HG03066 (cell line): ENCODE results near the gene DNAH1.

Experiments used
- ATAC-seq: cut with Tn5 transposase; IDR thresholded peaks from one replicate; pipeline ENCODE4 v1.9.1; 2021; ENCODE audit warnings: low read depth; ENCODE audit not compliant: unreplicated experiment

Gene DNAH1

DNA sequence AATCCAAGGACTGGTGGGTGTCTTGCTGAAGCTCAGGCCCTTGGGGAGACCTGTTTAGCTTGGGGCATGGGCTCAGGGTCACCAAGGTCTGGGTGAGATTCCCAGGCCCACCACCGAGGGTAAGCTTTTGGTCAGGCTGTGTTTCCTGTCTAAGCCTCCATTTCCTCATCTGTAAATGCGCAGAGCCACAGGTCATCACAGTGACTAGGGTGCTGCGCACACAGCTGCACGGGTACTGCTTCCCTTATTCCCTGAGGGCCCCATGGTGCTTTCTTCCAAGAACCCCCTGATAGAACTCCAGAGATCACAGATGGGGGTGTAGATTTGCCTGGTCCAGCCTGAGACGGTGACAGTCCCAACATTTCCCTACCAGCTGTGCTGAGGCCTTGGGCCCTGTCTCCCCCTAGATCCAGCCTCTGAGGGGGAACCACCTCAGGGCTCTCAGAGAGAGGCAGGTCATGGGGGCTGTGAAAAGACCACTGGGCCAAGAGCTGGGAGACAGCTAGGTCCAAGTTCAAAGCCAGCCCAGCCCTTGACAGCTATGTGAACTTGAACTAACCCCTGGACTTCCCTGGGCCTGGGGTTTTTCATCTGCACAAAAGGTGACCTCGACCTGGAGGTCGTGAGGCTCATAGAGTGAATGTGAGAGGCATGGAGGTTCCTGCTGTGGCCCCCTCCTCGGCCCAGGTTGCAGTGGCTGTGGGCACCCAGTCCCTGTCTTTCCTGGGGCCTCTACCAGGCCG lies 68.1 kb downstream of the DNAH1 start:
- ATAC-seq: no peak

DNA sequence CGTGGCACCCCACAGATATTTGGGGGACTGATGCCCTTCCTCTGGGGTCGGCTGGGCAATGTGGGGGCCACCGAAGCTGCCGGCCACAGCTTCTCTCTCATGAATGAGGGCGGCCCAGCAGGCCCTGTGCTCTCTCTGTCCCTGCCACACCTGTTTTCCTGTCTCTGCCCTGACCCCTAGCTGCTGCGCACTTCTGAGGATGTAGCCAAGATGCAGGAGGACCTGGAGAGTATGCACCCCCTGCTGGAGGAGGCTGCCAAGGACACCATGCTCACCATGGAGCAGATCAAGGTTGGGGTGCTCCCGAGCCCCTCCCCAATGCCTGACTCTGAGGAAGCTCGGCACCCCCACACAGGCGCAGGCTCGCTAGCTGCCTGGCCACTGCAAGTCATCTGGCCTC lies 69.0 kb downstream of the DNAH1 start:
- no peak for ATAC-seq

DNA sequence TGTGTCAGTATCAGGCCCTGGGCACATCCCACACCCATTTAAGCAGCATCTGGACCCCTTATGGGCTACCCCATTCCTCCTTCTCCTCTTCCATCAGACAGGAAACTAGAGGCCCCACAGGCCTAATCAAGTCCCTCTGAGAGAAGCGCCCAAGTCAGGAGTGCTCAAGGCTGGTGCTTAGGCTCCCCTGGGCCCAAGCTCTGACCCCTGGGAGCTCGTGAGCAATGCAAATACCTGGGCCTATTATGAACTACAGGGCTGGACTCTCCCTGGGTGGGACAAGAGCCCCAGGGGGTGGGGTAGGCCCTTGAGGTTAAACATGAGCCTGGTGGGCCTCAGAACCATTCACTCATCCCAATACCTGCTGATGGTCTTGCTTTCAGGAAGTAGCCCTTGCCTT lies 71.4 kb downstream of the DNAH1 start:
- ATAC-seq: no peak

DNA sequence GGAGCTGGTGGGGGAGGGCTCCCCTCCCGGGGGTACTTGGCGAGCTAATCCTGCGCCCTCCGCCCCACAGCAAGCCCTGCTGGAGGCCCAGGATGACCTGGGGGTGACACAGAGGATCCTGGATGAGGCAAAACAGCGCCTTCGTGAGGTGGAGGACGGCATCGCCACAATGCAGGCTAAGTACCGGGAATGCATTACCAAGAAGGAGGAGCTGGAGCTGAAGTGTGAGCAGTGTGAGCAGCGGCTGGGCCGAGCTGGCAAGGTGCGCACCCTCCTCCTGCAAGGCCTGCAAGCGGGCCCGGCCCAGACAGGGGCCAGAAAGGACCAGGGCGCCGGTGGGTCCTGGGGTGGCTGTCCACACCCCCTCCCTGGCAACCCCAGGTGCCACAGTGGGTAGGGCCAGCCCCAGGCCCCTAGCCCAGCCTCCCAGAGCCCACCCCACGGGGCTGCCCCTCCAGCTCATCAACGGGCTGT lies 72.3 kb downstream of the DNAH1 start:
- ATAC-seq: no peak

DNA sequence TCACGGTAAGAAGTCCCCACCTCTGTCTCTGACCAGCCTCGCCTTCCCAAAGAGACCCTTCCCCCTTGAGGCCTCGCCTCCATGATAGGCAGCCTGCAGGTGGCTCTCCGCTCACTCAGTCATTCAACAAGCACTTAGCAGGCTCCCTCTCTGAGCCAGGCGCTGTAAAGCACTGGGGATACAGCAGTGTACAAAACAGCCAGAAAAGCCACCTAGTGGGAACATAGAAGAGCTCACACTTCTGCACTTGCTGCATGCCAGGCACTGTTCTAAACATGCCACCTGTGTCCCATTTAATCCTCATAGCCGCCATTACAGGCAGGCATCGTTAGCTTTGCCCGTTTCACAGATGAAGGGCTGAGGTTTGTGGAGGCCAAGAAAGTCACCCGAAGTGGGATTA lies 72.8 kb downstream of the DNAH1 start:
- no peak for ATAC-seq

DNA sequence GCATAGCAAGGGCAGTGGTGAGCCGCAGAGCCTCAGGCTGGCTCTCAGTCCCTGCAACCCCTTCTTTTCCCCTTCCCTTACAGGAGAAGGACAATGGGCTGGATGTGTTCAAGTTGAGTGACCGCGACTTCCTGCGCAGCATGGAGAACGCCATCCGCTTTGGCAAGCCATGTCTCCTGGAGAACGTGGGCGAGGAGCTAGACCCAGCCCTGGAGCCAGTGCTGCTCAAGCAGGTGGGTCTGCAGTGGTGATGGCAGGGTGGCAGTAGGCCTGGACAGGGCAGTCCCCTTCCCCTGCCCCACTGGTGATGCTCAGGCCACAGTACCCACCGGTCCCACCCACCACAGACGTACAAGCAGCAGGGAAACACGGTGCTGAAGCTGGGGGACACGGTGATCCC lies 75.0 kb downstream of the DNAH1 start:
- no peak for ATAC-seq

DNA sequence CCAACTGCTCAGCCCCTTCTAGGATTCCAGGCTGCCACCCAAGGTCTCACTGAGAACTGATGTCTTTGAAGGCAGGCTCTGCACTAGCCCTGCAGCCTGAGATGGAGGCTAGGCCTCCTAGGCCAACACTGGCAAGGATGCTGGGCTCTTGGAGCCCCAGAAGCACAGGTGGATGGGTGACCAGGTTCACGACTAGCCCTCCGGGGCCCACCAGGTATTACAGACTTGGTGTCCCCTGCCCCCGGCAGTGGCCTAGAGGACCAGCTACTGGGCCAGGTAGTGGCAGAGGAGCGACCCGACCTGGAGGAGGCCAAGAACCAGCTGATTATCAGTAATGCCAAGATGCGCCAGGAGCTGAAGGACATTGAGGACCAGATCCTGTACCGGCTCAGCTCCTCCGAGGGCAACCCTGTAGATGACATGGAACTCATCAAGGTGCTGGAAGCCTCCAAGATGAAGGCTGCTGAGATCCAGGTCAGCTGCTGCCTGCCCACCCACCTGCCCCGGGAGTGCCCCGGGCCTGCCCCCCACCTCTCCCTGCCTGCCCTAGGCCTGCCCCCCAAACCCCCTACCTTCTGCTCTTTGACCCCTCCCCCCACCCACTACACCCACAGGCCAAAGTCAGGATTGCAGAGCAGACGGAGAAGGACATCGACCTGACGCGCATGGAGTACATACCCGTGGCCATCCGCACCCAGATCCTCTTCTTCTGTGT lies 76.3 kb downstream of the DNAH1 start:
- ATAC-seq: no peak

DNA sequence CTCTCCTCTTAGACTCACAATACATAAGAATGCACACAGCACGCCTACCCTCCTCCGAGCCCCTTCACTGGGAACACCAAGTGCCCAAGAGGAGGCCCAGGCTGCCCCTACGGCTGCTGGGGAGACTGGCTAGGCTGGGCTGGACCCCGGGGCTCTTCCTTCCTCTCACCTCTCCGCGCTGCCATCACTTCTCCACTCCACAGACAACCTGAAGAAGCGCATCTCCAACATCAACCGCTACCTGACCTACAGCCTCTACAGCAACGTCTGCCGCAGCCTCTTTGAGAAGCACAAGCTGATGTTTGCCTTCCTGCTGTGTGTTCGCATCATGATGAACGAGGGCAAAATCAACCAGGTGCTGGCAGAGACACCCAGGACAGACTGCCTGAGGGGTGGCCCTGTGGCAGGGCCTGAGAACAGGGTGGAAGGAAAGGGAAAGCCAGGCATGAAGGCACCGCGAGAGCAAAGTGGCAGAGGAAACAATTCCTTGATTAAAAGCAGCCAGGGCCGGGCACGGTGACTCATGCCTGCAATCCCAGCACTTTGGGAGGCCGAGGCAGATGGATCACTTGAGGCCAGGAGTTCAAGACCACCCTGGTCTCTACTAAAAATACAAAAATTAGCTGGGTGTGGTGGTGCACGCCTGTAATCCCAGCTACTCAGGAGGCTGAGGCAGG lies 77.2 kb downstream of the DNAH1 start:
- ATAC-seq: no peak

DNA sequence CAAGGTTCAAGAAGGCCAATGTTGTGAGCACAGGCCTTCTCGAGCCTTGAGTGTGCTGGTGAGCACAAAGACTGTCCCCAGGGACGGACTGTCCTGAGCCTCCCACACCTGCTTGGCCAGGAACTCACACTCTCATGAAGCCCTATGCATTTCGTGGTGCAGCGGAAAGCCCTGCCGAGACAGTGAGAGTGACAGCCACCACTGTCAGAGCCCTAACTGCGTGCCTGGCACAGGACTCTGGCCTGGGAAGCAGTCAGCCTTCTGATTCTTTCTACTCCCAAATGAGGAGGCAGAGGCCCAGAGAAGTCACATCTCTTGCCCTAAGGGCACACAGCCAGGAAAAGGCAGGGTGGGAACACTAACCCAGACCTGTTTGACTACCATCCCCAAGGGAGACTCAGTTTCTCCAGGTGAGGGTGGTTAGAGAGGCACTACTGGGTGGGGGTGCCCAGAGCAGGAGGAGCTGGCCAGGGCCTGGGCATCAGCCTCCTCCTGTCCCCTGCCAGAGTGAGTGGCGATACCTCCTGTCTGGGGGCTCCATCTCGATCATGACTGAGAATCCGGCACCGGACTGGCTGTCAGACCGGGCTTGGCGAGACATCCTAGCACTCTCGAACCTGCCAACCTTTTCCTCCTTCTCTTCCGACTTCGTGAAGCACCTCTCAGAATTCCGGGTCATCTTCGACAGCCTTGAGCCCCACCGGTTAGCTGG lies 78.0 kb downstream of the DNAH1 start:
- no peak for ATAC-seq

DNA sequence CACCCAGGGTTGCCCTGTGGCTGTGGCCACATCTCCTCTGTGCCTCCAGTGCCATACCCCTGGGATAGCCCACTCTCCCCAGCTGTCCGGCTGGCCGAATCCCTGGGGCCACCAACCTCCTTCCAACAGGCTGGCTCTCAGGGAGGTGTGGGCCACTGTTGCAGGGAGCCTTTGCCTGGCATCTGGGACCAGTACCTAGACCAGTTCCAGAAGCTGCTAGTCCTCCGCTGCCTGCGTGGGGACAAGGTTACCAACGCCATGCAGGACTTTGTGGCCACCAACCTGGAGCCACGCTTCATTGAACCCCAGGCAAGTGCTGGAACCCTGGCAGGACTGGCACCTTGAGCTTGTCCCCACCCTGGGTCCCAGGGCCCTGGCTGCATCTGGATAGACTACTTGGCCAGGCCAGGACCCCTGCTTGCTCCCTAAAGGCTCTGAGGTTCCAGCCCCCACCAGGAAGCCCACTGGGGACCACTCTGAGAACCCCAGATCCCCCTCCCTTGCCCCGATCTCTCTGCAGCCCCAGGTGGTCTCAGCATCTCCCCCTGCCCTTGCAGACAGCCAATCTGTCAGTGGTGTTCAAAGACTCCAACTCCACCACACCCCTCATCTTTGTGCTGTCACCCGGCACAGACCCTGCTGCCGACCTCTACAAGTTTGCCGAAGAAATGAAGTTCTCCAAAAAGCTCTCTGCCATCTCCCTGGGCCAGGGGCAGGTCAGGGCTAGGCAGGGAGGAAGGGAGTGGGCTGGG lies 78.8 kb downstream of the DNAH1 start:
- ATAC-seq: no peak

DNA sequence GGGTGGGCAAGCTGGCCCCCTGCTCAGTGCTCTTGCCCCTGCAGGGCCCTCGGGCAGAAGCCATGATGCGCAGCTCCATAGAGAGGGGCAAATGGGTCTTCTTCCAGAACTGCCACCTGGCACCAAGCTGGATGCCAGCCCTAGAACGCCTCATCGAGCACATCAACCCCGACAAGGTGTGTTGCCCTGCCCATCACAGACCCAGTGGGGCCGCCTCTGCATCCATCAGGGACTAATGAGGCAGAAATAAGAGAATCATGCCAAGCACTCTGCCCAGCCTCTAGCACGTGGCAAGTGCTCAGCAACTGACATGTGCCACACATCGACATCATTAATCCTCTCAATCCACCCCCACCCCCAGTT lies 79.4 kb downstream of the DNAH1 start:
- no peak for ATAC-seq

DNA sequence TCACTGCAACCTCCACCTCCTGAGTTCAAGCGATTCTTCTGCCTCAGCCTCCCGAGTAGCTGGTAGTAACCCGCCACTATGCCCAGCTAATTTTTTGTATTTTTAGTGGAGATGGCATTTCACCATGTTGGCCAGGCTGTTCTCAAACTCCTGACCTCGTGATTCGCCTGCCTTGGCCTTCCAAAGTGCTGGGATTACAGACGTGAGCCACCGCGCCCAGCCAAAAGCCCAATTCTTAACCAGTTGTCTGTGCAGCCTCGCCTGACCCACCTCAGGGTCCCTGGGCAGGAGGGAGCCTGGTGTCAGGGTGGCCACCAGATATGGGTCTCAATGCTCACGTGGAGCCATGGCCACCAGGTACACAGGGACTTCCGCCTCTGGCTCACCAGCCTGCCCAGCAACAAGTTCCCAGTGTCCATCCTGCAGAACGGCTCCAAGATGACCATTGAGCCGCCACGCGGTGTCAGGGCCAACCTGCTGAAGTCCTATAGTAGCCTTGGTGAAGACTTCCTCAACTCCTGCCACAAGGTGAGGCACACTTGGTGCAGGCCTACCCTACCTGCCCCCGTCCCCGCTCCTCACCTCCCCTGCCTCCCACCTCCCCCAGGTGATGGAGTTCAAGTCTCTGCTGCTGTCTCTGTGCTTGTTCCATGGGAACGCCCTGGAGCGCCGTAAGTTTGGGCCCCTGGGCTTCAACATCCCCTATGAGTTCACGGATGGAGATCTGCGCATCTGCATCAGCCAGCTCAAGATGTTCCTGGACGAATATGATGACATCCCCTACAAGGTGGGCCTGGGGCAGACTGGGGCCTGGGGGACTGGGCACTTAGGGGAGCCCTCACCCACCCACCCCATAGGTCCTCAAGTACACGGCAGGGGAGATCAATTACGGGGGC lies 80.1 kb downstream of the DNAH1 start:
- ATAC-seq: no peak

DNA sequence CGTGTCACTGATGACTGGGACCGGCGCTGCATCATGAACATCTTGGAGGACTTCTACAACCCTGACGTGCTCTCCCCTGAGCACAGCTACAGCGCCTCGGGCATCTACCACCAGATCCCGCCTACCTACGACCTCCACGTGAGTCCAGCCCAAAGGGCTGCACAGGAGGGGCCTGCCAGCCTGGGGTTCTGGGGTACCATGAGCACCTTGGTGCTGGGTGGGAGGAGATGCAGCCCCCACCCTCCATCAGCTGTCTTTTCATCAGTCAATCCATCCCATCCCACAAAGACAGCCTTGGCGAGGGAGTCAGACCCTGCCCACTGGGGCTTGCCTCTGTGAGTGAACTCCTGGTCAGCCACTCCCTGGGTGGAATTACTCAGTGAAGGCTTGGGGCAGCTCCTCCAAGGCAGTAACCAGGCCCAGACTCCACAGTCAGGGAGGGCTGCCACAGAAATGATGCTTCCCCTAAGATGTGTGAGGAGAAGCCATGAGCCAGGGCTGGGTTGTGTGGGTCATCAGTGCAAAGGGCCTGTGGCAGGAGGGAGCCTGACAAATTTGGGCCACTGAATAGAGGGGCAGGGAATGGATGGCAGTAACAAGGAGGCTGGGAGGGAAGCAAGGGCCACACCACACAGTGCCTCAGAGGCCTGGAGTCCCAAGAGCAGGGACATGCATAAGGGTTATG lies 80.9 kb downstream of the DNAH1 start:
- no peak for ATAC-seq

DNA sequence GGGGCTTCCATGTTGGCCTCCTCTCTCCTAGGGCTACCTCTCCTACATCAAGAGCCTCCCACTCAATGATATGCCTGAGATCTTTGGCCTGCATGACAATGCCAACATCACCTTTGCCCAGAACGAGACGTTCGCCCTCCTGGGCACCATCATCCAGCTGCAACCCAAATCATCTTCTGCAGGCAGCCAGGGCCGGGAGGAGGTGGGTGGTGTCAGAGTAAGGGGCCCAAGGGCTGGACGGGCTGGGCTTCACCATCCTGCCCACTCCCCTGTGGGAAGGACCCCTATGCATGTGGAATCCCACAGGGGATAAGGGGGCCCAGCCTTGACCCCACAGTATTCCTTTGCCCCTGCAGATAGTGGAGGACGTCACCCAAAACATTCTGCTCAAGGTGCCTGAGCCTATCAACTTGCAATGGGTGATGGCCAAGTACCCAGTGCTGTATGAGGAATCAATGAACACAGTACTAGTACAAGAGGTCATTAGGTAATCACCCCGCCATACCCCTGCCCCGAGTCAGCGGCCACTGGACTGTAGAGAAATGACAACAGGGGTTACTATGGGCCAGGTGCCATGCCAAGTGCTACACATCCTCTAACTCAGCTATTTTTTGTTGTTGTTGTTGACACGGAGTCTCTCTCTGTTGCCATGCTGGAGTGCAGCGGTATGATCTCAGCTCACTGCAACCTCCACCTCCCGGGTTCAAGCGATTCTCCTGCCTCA lies 81.7 kb downstream of the DNAH1 start:
- no peak for ATAC-seq

DNA sequence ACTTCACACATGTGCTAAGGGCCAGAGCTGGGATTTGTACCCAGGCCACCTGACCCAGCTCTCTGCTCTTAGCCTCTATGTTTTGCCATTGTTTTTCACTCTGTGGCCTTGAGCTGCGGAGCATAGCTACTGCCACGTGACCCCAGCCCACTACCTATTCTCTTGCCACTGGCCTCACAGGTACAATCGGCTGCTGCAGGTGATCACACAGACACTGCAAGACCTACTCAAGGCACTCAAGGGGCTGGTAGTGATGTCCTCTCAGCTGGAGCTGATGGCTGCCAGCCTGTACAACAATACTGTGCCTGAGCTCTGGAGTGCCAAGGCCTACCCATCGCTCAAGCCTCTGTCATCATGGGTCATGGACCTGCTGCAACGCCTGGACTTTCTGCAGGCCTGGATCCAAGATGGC lies 82.6 kb downstream of the DNAH1 start:
- ATAC-seq: no peak

DNA sequence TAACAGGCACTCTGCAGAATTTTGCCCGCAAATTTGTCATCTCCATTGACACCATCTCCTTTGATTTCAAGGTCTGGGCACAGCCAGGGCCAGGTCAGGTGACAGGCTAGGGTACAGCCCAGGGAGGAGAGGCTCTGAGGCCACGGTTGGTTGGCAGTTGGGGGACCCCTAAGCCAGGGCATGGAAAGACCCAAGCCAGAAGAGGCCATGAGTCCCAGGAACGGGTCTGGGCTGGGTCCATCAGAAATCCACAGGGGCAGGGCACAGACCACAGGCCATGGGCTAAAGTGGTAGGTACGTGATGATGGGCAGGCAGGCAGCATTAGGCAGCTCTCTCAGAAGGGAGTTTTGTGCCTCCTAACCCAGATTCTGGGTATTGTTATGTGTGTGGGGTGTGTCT lies 83.0 kb downstream of the DNAH1 start:
- no peak for ATAC-seq

DNA sequence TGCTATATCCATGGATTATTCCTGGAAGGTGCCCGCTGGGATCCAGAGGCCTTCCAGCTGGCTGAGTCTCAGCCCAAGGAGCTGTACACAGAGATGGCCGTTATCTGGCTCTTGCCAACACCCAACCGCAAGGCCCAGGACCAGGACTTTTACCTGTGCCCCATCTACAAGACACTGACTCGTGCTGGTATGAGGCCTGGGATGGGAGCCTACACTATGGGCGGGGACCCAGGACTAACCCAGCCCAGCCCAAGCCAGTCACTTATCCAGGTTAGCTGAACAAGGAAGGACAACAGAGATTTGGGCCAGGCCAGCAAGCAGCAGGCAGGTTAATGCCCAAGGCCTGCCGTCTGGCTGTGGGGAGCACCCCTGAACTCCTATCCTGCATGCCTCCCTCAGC lies 83.5 kb downstream of the DNAH1 start:
- no peak for ATAC-seq

DNA sequence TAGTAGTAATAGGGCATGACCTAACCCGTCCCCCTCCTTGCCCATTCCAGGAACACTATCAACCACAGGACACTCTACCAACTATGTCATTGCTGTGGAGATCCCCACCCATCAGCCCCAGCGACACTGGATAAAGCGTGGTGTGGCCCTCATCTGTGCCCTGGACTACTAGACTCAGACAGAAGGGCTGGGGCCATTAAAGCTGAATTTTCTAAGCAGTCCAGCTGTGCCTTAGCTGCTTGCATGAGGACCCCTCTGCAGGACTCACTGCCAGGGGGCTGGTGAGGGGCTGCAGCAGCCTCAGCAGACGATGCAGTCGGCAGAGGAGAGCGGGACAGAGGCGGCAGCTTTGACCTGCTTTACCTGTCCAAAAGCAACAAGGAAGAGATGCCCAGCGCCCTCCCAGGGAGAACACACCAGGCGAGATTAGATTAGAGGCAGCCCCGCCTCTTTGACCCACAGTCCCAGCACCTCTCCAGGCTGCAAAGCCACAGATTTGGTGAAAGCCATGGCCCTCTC lies 84.2 kb downstream of the DNAH1 start:
- no peak for ATAC-seq
